ENCODE results near the gene HPCAL1.

HPCAL1 gene

GRCh38 chr2:10338270-10339188, 35.8 kb downstream of the HPCAL1 start:
- DNase-seq: no peak

DNA sequence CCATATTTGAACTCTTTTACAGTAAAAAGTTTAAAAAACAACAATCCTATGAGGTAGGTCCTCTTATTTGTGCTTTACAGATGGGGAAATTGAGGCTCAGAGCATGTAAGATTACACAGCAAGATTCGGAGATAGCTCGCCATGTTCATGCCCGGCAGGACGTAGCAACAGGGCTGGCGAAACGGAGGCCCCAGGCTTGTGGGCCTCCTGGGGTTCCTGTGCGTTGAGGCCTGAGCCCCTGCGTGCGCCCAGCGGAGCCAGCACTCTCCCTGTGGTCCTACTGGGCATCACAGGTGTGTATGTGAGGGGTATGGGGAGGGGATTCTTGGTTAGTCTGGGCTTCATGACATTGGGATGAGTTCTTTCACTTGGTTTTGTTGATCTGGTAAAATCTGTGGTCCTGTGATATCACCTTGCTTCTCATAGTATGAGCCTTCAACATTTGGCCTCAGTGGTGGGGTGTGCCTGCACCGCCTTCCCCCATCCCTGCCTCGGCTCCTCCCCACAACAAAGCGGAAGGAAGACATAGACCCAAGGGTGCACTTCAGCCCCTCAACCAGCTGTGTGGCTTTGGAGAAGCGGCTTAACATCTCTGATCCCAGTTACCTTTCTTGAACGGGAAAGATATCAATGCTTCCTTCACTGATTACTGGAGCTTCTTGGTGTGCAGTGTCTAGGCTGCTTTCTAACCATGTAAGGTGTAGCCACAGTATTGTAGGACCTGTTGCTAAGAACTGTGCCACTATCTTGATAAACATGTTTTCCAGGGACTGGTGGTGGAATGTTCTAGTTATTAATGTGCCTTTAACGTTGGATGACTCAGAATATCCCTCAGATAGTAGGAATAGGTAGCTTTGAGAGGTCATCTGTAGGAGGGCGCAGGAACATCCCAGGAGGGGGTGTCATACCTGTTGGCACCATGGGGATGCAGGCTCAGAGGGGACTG, 37.2 kb downstream of the HPCAL1 start:
- no peak for DNase-seq

DNA sequence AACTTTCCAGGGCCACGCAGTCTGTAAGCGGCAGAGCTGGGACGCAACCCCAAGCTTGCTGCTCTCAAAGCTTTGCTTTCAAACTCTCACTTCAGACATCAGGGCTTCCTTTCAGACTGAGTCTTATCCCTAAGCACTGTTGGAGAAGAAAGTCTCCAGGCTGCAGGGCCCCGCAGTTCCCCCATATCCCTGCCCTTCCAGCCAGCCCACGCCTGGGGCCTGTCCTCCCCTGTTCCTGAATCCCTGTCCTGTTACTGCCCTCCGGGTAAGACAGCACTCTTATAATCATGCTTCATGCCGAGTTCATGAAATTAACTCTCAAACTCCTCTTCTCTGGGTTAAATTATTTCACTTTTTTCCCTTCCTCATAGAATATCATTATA, 37.9 kb downstream of the HPCAL1 start:
- DNase-seq: no peak

- no peak for DNase-seq
Measured at GRCh38 chr2:10341193-10341592, 38.5 kb downstream of the HPCAL1 start.

DNA sequence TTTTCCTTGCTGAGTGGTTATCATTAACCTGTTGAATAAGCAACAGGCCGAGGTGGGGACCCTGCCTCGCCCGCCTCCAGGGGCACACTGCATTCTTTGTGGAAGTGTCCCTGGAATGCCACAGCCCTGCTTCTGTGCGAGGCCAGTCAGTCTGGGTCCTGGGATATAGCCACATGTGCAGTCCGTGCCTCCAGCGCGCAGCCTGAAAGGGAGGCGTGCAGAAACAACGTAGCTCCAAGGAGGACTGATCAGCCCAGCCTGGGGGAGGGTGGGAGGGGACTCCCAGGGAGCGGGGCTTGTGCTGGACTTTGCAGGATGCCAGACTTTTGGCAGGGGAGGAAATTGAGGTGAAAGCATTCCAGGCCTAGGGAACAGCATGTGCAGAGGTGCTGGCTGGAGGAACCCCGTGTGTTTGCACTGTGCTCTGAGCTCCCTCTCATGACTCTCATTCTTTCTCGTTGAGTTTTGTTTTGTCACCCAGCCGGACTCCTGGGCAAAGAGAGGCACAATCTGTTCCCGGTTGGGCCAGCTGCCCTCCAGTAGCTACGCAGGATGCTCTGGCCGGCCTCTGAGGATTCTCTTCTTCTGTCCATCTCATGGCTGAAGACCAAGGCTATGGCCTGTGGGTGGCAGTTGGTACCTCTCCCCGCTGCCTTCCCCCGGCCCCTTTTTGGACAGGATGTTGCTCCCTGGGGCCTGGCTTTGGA, 39.7 kb downstream of the HPCAL1 start:
- no peak for DNase-seq

DNA sequence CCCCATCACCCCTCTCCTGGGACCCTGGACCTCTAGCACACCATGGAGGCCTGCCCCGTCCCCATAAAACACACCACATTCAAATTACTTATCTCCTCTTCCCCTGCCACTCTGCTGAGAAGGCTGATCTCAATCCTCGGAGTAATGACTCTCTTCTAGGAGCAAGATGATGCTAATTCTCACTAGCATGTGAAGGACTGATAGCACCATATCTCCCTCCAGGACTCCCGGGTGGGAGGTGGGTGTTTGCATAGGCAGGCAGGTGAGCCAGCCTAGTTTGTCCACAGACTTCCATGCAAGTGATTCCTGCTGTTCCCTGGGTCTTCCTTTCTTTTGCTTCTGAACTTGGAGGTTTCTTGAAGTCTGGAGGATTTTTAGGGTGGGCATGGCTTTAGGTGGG, 40.5 kb downstream of the HPCAL1 start:
- no peak for DNase-seq

DNA sequence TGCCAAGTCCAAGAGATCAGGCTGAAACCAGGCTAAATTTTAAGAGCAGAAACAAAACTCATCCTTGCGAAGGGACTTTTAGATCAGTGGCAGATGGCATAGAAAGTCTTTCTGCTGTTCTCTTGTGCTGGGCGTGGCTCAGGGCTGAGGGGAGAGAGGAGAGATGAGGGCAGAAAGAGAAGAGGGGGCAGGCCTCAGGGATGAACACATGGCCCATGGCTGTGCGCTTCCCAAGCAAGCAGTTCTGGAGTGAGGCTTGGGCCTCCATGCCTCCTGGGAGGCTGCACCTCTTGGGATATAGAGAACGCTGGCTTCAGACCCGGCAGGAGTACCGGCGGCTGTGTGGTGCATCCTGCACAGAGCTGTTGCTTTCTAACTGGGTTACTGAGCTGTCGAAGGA, 41.0 kb downstream of the HPCAL1 start:
- no peak for DNase-seq

GRCh38 chr2:10344105-10345066, 41.7 kb downstream of the HPCAL1 start:
- no peak for DNase-seq

- no peak for DNase-seq
Measured at GRCh38 chr2:10345126-10345525, 42.4 kb downstream of the HPCAL1 start.

- DNase-seq: no peak
Measured at GRCh38 chr2:10345813-10346212, 43.1 kb downstream of the HPCAL1 start.

GRCh38 chr2:10346929-10347561, 44.3 kb downstream of the HPCAL1 start:
- no peak for DNase-seq

DNA sequence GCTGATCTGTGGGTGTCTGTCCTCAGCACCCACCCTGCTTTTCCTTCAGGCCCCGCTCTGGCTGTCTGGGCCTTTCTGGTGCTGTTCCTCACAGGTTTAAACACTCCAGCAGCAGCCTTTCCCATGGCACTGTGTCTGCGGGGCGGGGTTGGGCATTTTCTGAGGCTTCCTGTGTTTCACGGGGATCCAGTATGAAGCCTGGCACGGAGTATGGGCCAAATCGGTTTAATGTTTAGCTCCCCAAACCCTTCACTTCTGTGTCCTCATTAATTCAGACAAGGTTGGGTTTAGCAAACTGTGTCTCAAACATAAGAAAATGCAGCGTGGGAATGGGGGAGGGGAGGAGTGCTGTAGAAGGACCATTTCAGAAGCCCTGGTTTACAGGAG, 44.9 kb downstream of the HPCAL1 start:
- no peak for DNase-seq

- DNase-seq: no peak
Measured at GRCh38 chr2:10348891-10349290, 46.2 kb downstream of the HPCAL1 start.

DNA sequence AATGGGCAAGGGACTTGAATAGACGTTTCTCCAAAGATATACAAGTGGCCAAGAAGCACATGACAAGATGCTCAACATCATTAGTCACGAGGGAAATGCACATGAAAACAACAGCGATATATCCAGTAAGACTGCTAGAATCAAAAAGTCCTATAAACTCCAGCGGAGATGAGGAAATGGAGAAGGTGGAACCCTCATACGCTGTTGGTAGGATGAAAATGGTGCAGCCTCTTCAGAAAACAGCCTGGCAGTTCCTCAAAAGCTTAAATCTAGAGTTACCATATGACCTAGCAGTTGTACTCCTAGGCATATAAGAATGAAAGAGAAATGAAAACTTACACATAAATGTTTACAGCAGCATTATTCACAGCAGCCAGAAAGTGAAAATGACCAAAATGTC, 48.1 kb downstream of the HPCAL1 start:
- no peak for DNase-seq

GRCh38 chr2:10352361-10352760, 49.7 kb downstream of the HPCAL1 start:
- no peak for DNase-seq

DNA sequence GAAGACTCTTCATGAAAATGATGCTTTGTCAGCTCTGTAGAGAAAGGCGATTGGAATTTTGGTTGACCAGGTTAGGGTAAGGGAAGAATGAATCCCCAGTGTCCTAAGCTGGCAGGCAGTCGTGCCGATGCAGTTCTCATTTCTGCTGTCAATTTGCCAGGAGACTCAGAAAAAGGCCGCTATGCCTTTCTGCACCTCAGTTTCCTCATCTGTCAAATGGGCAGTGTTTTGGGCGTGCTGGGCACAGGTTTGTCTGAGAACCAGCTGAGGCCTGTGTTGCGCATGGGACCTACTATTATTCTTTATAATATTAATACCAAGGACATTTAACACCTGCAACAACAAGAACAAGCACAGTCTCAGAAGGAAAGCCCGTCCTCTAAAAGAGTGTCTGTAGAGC, 50.3 kb downstream of the HPCAL1 start:
- DNase-seq: no peak

DNA sequence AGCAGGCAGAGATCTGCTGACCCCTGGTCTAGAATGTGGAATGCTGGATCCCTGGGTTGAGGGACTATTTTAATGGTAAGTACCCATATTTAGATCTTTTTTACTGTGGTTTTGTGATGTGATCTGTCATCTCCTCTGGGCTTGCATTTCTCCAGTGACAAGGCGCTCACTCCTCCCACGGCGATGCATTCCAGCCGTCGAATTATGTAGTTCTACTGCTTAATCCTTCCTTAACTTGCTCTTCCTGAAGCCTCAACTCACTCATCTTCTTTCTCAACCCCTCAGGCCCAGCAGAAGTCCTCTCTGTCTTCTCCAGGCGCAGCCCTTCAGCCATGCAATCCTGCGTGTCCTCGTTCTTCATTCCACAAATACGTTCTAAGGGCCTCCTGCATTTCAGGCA, 51.2 kb downstream of the HPCAL1 start:
- DNase-seq: no peak

DNA sequence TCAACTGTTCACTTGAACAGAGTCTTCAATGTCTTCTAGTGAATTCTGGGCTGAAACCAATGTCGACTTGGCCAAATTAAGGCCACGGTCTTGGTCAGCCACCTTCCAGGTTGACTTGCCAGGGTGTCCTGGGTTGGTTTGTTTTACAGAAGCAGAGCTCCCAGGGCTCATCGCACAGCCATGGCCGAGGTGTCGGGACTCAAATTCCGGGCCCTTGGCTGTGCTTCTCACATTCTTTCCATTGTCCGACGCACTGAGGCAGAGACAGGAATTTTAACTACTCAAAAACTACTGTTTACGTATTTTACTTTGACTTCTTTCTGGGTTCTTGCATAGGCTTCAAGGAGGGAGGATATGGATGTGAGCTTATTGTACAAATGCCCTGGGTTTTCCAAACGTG, 51.7 kb downstream of the HPCAL1 start:
- no peak for DNase-seq

- DNase-seq: no peak
Measured at GRCh38 chr2:10355471-10356438, 53.1 kb downstream of the HPCAL1 start.

GRCh38 chr2:10356439-10356811, 53.7 kb downstream of the HPCAL1 start:
- DNase-seq: no peak
